Type B pancreatic cell (in vitro differentiated cells): ENCODE results near the gene KDM7A. TPM values are rescaled to one million over a fixed set of nuclear protein-coding genes. Genes with fewer than 3 reads are reported as not detected.

ENCODE experiments used
- DNase-seq: peaks from one replicate; pipeline ENCODE4 v3.0.0; 2021; ENCODE audit warnings: mixed read lengths; ENCODE audit not compliant: unreplicated experiment; ENCODE audit errors: extremely low spot score
- H3K27ac Mint-ChIP-seq: 2 replicates; pipeline ENCODE4 v1.8.0; 2021; ENCODE audit warnings: mild to moderate bottlenecking, mixed read lengths
- H3K27me3 Mint-ChIP-seq: 2 replicates; pipeline ENCODE4 v1.8.0; 2021; ENCODE audit warnings: mixed read lengths
- H3K36me3 Mint-ChIP-seq: 2 replicates; pipeline ENCODE4 v1.8.0; 2021; ENCODE audit warnings: mixed read lengths
- H3K4me1 Mint-ChIP-seq: one replicate; pipeline ENCODE4 v1.8.0; 2021; ENCODE audit warnings: mixed read lengths; ENCODE audit not compliant: unreplicated experiment
- H3K4me3 Mint-ChIP-seq: 2 replicates; pipeline ENCODE4 v1.8.0; 2021; ENCODE audit warnings: mild to moderate bottlenecking, mixed read lengths
- H3K9me3 Mint-ChIP-seq: 2 replicates; pipeline ENCODE4 v1.8.0; 2021; ENCODE audit warnings: mixed read lengths
- CTCF ChIP-seq: fragments of 200-600 bp; sonication (generic); conservative IDR thresholded peaks from 2 replicates; pipeline ENCODE4 v1.5.0; 2021; ENCODE audit warnings: antibody characterized with exemption, mild to moderate bottlenecking
- total RNA-seq: library from RNA; stranded (reverse); gene quantifications from 2 replicates; pipeline ENCODE4 v1.2.1, GENCODE V29; 2021; ENCODE audit warnings: low replicate concordance

Gene KDM7A
- total RNA-seq, 1 donor from 2014 or later: 7.5 TPM

GRCh38 chr7:140061607-140061930 lies 115.2 kb downstream of the KDM7A start:
- DNase-seq: peak; percentile 24
- Mint-ChIP-seq H3K27me3 (peaks cover 21% of the 10 kb centered on the region), H3K9me3 (peaks cover 2% of the 10 kb centered on the region), H3K4me1 (peaks cover 12% of the 10 kb centered on the region), H3K36me3 (peaks cover 10% of the 10 kb centered on the region), H3K27ac (peak overlapping the region; percentile 7), H3K4me3 (peak overlapping the region; percentile 86)
- no peak for TF ChIP-seq CTCF

GRCh38 chr7:140060788-140061606 lies 115.8 kb downstream of the KDM7A start:
- Mint-ChIP-seq H3K27me3 (peaks cover 21% of the 10 kb centered on the region), H3K4me3 (peak overlapping the region; percentile 86), H3K27ac (peak overlapping the region; percentile 19), H3K36me3 (peaks cover 10% of the 10 kb centered on the region), H3K4me1 (peaks cover 12% of the 10 kb centered on the region), H3K9me3 (no peaks in the 10 kb centered on the region)
- peak; percentile 40 for DNase-seq
- no peak for TF ChIP-seq CTCF

- Mint-ChIP-seq H3K27ac (peak overlapping the region; percentile 19), H3K4me3 (peak overlapping the region; percentile 86)
Observed at GRCh38 chr7:140060243-140060630, 116.5 kb downstream of the KDM7A start.

GRCh38 chr7:140059273-140060242 lies 117.2 kb downstream of the KDM7A start:
- no peak for TF ChIP-seq CTCF
- Mint-ChIP-seq H3K9me3 (no peaks in the 10 kb centered on the region), H3K27ac (peak overlapping the region; percentile 37), H3K4me1 (peaks cover 12% of the 10 kb centered on the region), H3K27me3 (peaks cover 21% of the 10 kb centered on the region), H3K4me3 (peak overlapping the region; percentile 86), H3K36me3 (peaks cover 10% of the 10 kb centered on the region)
- DNase-seq: no peak

More at GRCh38 chr7:140060243-140060630, 116.5 kb downstream of the KDM7A start:
- peaks cover 12% of the 10 kb centered on the region for H3K4me1 Mint-ChIP-seq
- no peaks in the 10 kb centered on the region for H3K9me3 Mint-ChIP-seq
- TF ChIP-seq CTCF: no peak
- no peak for DNase-seq
- H3K27me3 Mint-ChIP-seq: peaks cover 21% of the 10 kb centered on the region
- peaks cover 10% of the 10 kb centered on the region for H3K36me3 Mint-ChIP-seq

GRCh38 chr7:140058517-140058916 lies 118.3 kb downstream of the KDM7A start:
- Mint-ChIP-seq H3K36me3 (peaks cover 5% of the 10 kb centered on the region), H3K9me3 (no peaks in the 10 kb centered on the region), H3K27ac (no peak overlapping the region), H3K27me3 (peaks cover 21% of the 10 kb centered on the region), H3K4me3 (no peak overlapping the region), H3K4me1 (peaks cover 12% of the 10 kb centered on the region)
- no peak for TF ChIP-seq CTCF
- DNase-seq: no peak
